GM21526 (cell line): ENCODE results near the gene KRT16.
"Not testable (repeated sequence)": the region's sequence is repeated elsewhere in the genome, so short reads cannot be mapped to it uniquely, and the experiment has no call there.

Source experiments
- ATAC-seq: cut with Tn5 transposase; IDR thresholded peaks from one replicate; pipeline ENCODE4 v1.9.1; 2021; ENCODE audit warnings: moderate library complexity; ENCODE audit not compliant: unreplicated experiment, low FRiP score

KRT16 gene

GRCh38 chr17:41617698-41618097 lies 5.1 kb upstream of the KRT16 start:
- no peak for ATAC-seq

GRCh38 chr17:41617136-41617535 lies 4.6 kb upstream of the KRT16 start:
- ATAC-seq: no peak

GRCh38 chr17:41616486-41616885 lies 3.9 kb upstream of the KRT16 start:
- ATAC-seq: not testable (repeated sequence)

- no peak for ATAC-seq
These were observed 2.9 kb upstream of the KRT16 start for GRCh38 chr17:41615454-41615853.

GRCh38 chr17:41614767-41615166 lies 2.2 kb upstream of the KRT16 start:
- not testable (repeated sequence) for ATAC-seq

GRCh38 chr17:41614098-41614497 lies 1.5 kb upstream of the KRT16 start:
- no peak for ATAC-seq

GRCh38 chr17:41613277-41614082 lies 913 bp upstream of the KRT16 start:
- ATAC-seq: no peak

GRCh38 chr17:41610965-41611640 lies 1.5 kb downstream of the KRT16 start:
- no peak for ATAC-seq

- ATAC-seq: not testable (repeated sequence)
These were observed 2.5 kb downstream of the KRT16 start for GRCh38 chr17:41610061-41610517.

GRCh38 chr17:41606930-41607329 lies 5.6 kb downstream of the KRT16 start:
- not testable (repeated sequence) for ATAC-seq

GRCh38 chr17:41602524-41602923 lies 10.0 kb downstream of the KRT16 start:
- no peak for ATAC-seq

- ATAC-seq: no peak
These were observed 12.2 kb downstream of the KRT16 start for GRCh38 chr17:41600318-41600717.

GRCh38 chr17:41599680-41600079 lies 12.9 kb downstream of the KRT16 start:
- no peak for ATAC-seq

- no peak for ATAC-seq
These were observed 17.0 kb downstream of the KRT16 start for GRCh38 chr17:41595585-41595984.

- ATAC-seq: no peak
These were observed 18.1 kb downstream of the KRT16 start for GRCh38 chr17:41594363-41594915.

- no peak for ATAC-seq
These were observed 19.1 kb downstream of the KRT16 start for GRCh38 chr17:41593306-41593981.

GRCh38 chr17:41592601-41593305 lies 19.8 kb downstream of the KRT16 start:
- no peak for ATAC-seq

GRCh38 chr17:41589301-41589700 lies 23.3 kb downstream of the KRT16 start:
- no peak for ATAC-seq

- no peak for ATAC-seq
These were observed 24.3 kb downstream of the KRT16 start for GRCh38 chr17:41588126-41588810.
